K562 (cell line): ENCODE results near the gene IPP. TPM values are rescaled to one million over a fixed set of nuclear protein-coding genes. Genes with fewer than 3 reads are reported as not detected.

Source experiments
- ATAC-seq: fragments of 200-7000 bp; cut with Tn5 transposase; 3 replicates; pipeline ENCODE4 v1.9.1; 2020; ENCODE audit warnings: moderate library complexity
- BruUV-seq: library from RNA; stranded (reverse); fragments of 400-500 nt; replicated peaks from 2 replicates; lab custom pipeline; 2021; lab: Mats Ljungman, UMichigan
- CTCF ChIA-PET: fragments of 300-600 bp; formaldehyde crosslinking; extraction: SDS; loops from one replicate; lab custom pipeline; 2021; ENCODE audit warnings: low intra/inter-chr PET ratio; lab: Yijun Ruan, JAX
- POLR2A ChIA-PET: fragments of 300-600, 350-650 bp; sonication (Branson Sonifier 250); formaldehyde crosslinking; extraction: SDS; loops from one replicate; lab custom pipeline; 2021; ENCODE audit warnings: antibody characterized with exemption, inconsistent platforms; lab: Yijun Ruan, JAX
- DNase-seq, 4 experiments: peaks; one replicate each; pipeline versions ENCODE4 v3.0.0 to v3.0.0-alpha.2; 2011 to 2018; ENCODE audit warnings: low spot score in 3 of 4, mixed read lengths in 3 of 4; ENCODE audit errors: extremely low read depth in 1 of 4
- FAIRE-seq: peaks from 2 replicates; lab custom pipeline; 2011; peaks lifted over from hg19 to GRCh38; lab: Jason Lieb, UNC
- H2AFZ ChIP-seq: 2 replicates; pipeline ENCODE4 v1.6.0; 2011; ENCODE audit warnings: low read depth, low read length, control low read depth, inconsistent platforms
- H3K27ac ChIP-seq: fragments of 200-600 bp; 3 replicates; pipeline ENCODE4 v1.8.0; 2011; ENCODE audit warnings: low read depth, mild to moderate bottlenecking, control low read depth, inconsistent platforms, low read length, moderate library complexity, mixed read lengths; ENCODE audit errors: extremely low read depth
- H3K27me3 ChIP-seq, 2 experiments: fragments of 300-600 bp in 1 of 2; 2 replicates in 1 of 2; 3 replicates in 1 of 2; pipeline versions ENCODE4 v1.6.0 to v1.8.0; 2011; ENCODE audit warnings: inconsistent platforms in 2 of 2, low read length in 2 of 2, mild to moderate bottlenecking in 1 of 2, mixed read lengths in 1 of 2, moderate library complexity in 1 of 2; ENCODE audit not compliant: control insufficient read depth in 2 of 2, insufficient read depth in 2 of 2
- H3K36me3 ChIP-seq: fragments of 300-600 bp; 3 replicates; pipeline ENCODE4 v1.8.0; 2011; ENCODE audit warnings: mild to moderate bottlenecking, low read length, inconsistent platforms; ENCODE audit not compliant: control insufficient read depth, insufficient read depth
- H3K4me1 ChIP-seq, 2 experiments: fragments of 200-600 bp in 1 of 2; replicated peaks in 1 of 2; 2 replicates in 1 of 2; 3 replicates in 1 of 2; pipeline versions ENCODE4 v1.5.1 to v1.8.0; 2011; ENCODE audit warnings: inconsistent platforms in 2 of 2, low read length in 2 of 2, mild to moderate bottlenecking in 1 of 2, mixed read lengths in 1 of 2, moderate library complexity in 1 of 2; ENCODE audit not compliant: control insufficient read depth in 2 of 2, insufficient read depth in 2 of 2
- H3K4me2 ChIP-seq: 2 replicates; pipeline ENCODE4 v1.6.1; 2011; ENCODE audit warnings: low read length, control low read depth, inconsistent platforms, mixed read lengths; ENCODE audit not compliant: insufficient read depth
- H3K4me3 ChIP-seq: fragments of 200-600 bp; sonication (generic), shearing (Covaris generic); 2 replicates; pipeline ENCODE4 v1.5.1; 2016; ENCODE audit warnings: control low read depth, inconsistent platforms
- H3K79me2 ChIP-seq: fragments of 200-600 bp; 3 replicates; pipeline ENCODE4 v1.8.0; 2011; ENCODE audit warnings: low read length, inconsistent platforms; ENCODE audit not compliant: control insufficient read depth, insufficient read depth
- H3K9ac ChIP-seq, 2 experiments: 2 replicates each; pipeline versions ENCODE4 v1.6.0 to v1.6.1; 2011; ENCODE audit warnings: low read depth in 2 of 2, low read length in 2 of 2, control low read depth in 1 of 2, inconsistent platforms in 1 of 2, mild to moderate bottlenecking in 1 of 2, mixed read lengths in 1 of 2; ENCODE audit not compliant: insufficient read depth in 1 of 2
- H3K9me1 ChIP-seq: one replicate; pipeline ENCODE4 v1.6.0; 2011; ENCODE audit warnings: inconsistent platforms, mild to moderate bottlenecking, low read length, moderate library complexity; ENCODE audit not compliant: control insufficient read depth, insufficient read depth
- H3K9me3 ChIP-seq: replicated peaks from 2 replicates; pipeline ENCODE4 v1.5.1; 2011; ENCODE audit warnings: low read depth, low read length, inconsistent platforms; ENCODE audit not compliant: control insufficient read depth, insufficient read depth
- H4K20me1 ChIP-seq: replicated peaks from 2 replicates; pipeline ENCODE4 v1.6.1; 2011; ENCODE audit warnings: low read length, inconsistent platforms, mixed read lengths; ENCODE audit not compliant: control insufficient read depth, insufficient read depth
- AFF1 ChIP-seq, 2 experiments: fragments of 450-650 bp; IDR thresholded peaks; 2 replicates each; pipeline ENCODE4 v1.6.1; 2018; ENCODE audit warnings: mild to moderate bottlenecking in 2 of 2, low read depth in 1 of 2; ENCODE audit not compliant: partially characterized antibody in 2 of 2
- BCOR ChIP-seq: fragments of 450-650 bp; IDR thresholded peaks from 2 replicates; pipeline ENCODE4 v1.6.1; 2016
- CBFA2T2 ChIP-seq: fragments of 450-650 bp; conservative IDR thresholded peaks from 2 replicates; pipeline ENCODE4 v1.6.1; 2017; ENCODE audit warnings: mild to moderate bottlenecking
- HES1 ChIP-seq: fragments of 450-650 bp; IDR thresholded peaks from 2 replicates; pipeline ENCODE4 v1.6.1; 2016; ENCODE audit warnings: low read depth, mild to moderate bottlenecking, moderate library complexity
- PKNOX1 ChIP-seq: fragments of 450-650 bp; IDR thresholded peaks from 2 replicates; pipeline ENCODE4 v1.6.1; 2016
- RAD51 ChIP-seq: fragments of 450-650 bp; IDR thresholded peaks from 2 replicates; pipeline ENCODE4 v1.7.1; 2016; ENCODE audit warnings: low read depth, mild to moderate bottlenecking, borderline replicate concordance
- RBFOX2 ChIP-seq: fragments of 200-400 bp; formaldehyde crosslinking; IDR thresholded peaks from 2 replicates; pipeline ENCODE4 v1.6.1; 2017; ENCODE audit warnings: low read depth, mild to moderate bottlenecking, low read length, moderate library complexity
- RBM25 ChIP-seq: fragments of 200-400 bp; formaldehyde crosslinking; IDR thresholded peaks from 2 replicates; pipeline ENCODE4 v1.6.1; 2018; ENCODE audit warnings: low read length, low read depth, moderate library complexity; ENCODE audit not compliant: severe bottlenecking
- RBM39 ChIP-seq: fragments of 200-400 bp; formaldehyde crosslinking; optimal IDR thresholded peaks from 2 replicates; pipeline ENCODE3; 2018; ENCODE audit warnings: low read depth, low read length
- TARDBP ChIP-seq: fragments of 450-650 bp; IDR thresholded peaks from 2 replicates; pipeline ENCODE4 v1.6.1; 2016
- TFE3 ChIP-seq: fragments of 450-650 bp; formaldehyde crosslinking; IDR thresholded peaks from 2 replicates; pipeline ENCODE4 v1.4.0; 2020; ENCODE audit warnings: mild to moderate bottlenecking, mixed read lengths
- TOE1 ChIP-seq, 2 experiments: fragments of 450-650 bp in 1 of 2; sonication (generic) in 1 of 2; formaldehyde crosslinking in 1 of 2; IDR thresholded peaks; 2 replicates each; pipeline versions ENCODE4 v1.7.1 to v1.8.0; 2016 to 2022; ENCODE audit warnings: borderline replicate concordance in 2 of 2, mild to moderate bottlenecking in 2 of 2, antibody characterized with exemption in 1 of 2, inconsistent platforms in 1 of 2, low read depth in 1 of 2, missing genetic modification reagents in 1 of 2, moderate library complexity in 1 of 2
- ZNF23 ChIP-seq: fragments of 250-450 bp; sonication (Bioruptor Pico); IDR thresholded peaks from 2 replicates; pipeline ENCODE4 v1.4.0; 2020; ENCODE audit warnings: mild to moderate bottlenecking
- WGBS: fragments of 100-300 bp; shearing (Covaris generic); methylation state at CpG from one replicate; pipeline ENCODE4 v1.1.6; 2016; ENCODE audit warnings: low coverage, mixed read lengths; ENCODE audit not compliant: insufficient coverage; ENCODE audit errors: missing lambda C conversion rate; 5-methylcytosine and 5-hydroxymethylcytosine counted together
- in situ Hi-C: fragments of 300-500 bp; cut with MboI; formaldehyde crosslinking; loops from 4 replicates; pipeline ENCODE4 v1.15.0; 2018; ENCODE audit warnings: inconsistent platforms, mixed read lengths
- intact Hi-C: fragments of 100-400 bp; cut with micrococcal nuclease; formaldehyde crosslinking; loops from 2 replicates; pipeline ENCODE4 v1.14.2; 2022
- polyA plus RNA-seq, 8 experiments: library from polyadenylated mRNA; depleted of rRNA in 4 of 8; stranded (reverse) in 5 of 8; unstranded in 3 of 8; fragments of >200 nt; fragmentation: Nextera tagmentation in 2 of 8; fragmentation: Illumina TruSeq in 1 of 8; extraction: Ambion mirVana in 2 of 8; extraction: Trizol in 1 of 8; gene quantifications; 2 replicates each; pipeline versions ENCODE4 v1.2.1 to v1.2.3, GENCODE V29; 2011 to 2014; ENCODE audit warnings: inconsistent platforms in 1 of 8, missing spikeins in 1 of 8
- total RNA-seq, 7 experiments: library from RNA; depleted of rRNA in 6 of 7; stranded (reverse); fragments of >200 nt in 6 of 7; fragmentation: Illumina TruSeq in 2 of 7; extraction: Trizol in 2 of 7; gene quantifications; 2 replicates each; pipeline versions ENCODE4 v1.2.1 to v1.2.3, GENCODE V29; 2011 to 2021; ENCODE audit warnings: low replicate concordance in 1 of 7

The IPP gene
- total and polyA plus RNA-seq, 9 of the 15 experiments (the other 6 are each of a cell fraction or from before 2014, with no cell fraction given): 6.9 to 15.1 (median 9.7) TPM

GRCh38 chr1:45796381-45796780, 45.9 kb upstream of the IPP start:
- FAIRE-seq: no peak
- TF ChIP-seq CBFA2T2 (0 out of 2 replicates have a peak, but pooled peaks have one; percentile 20), AFF1 (IDR thresholded peaks at IDR 0.05; ENCODE audit: low read depth in 1 of 2, partially characterized antibody in 2 of 2) (no peak), PKNOX1 (0 out of 2 replicates have a peak, but pooled peaks have one; percentile 4), HES1 (no peak), ZNF23 (CRISPR knock-in tag) (no peak), RBM39 (no peak), RBM25 (no peak), TFE3 (peak; percentile 94), TOE1 (IDR thresholded peaks at IDR 0.05; ENCODE audit: borderline replicate concordance) (peak; percentile 82), TOE1 (CRISPR knock-in tag; IDR thresholded peaks at IDR 0.05; ENCODE audit: borderline replicate concordance, low read depth) (no peak), TARDBP (no peak), RAD51 (peak; percentile 78), RBFOX2 (no peak), BCOR (no peak)
- no peak overlapping the region for H3K9ac ChIP-seq

More at GRCh38 chr1:45796381-45796780, 45.9 kb upstream of the IPP start:
- Histone ChIP-seq H3K27me3 (no peaks in the 10 kb centered on the region), H3K79me2 (no peaks in the 10 kb centered on the region), H3K27ac (no peak overlapping the region), H2AFZ (peak overlapping the region; percentile 51; the same call in 1 of the 2 replicates), H3K36me3 (no peaks in the 10 kb centered on the region), H3K9me3 (no peaks in the 10 kb centered on the region), H3K4me3 (no peak overlapping the region), H4K20me1 (no peaks in the 10 kb centered on the region), H3K9me1 (no peaks in the 10 kb centered on the region), H3K4me1 (no peaks in the 10 kb centered on the region), H3K4me2 (no peak overlapping the region)
- no peak for DNase-seq
- POLR2A ChIA-PET: interaction anchor here (0.7 to 0.9 kb wide), 4 partner anchors 9 to 172 kb away, joined by 3 to 4 read pairs (median 3); no protein-coding TSS in a partner anchor
- ATAC-seq: no peak
- 39% methylated on average over 2 of the region's 2 CpGs for WGBS
- in situ Hi-C loops: no loop called here
- no TSS peak for BruUV-seq
- intact Hi-C loops: no loop called here
- CTCF ChIA-PET: interaction anchor here (0.7 kb wide), 1 partner anchor 32 kb away, joined by 3 read pairs; no protein-coding TSS in a partner anchor
